Breast epithelium (tissue), 4 donors: ENCODE results near the gene TAB3. TPM values are rescaled to one million over a fixed set of nuclear protein-coding genes. Genes with fewer than 3 reads are reported as not detected.

ENCODE experiments used
- DNase-seq, 2 donors: peaks; one replicate each; pipeline ENCODE4 v3.0.0-alpha.2; 2019; ENCODE audit warnings: low spot score in 2 of 2
- H3K27ac ChIP-seq, 2 donors: fragments of 200-600 bp; sonication (generic) in 1 of 2; one replicate each; pipeline ENCODE4 v1.5.1; 2016 to 2019; ENCODE audit warnings: mild to moderate bottlenecking in 1 of 2
- H3K27me3 ChIP-seq, 2 donors: fragments of 200-600 bp; sonication (generic) in 1 of 2; one replicate each; pipeline versions ENCODE4 v1.5.1 to v1.6.0; 2017 to 2019; ENCODE audit warnings: control low read depth in 1 of 2, mild to moderate bottlenecking in 1 of 2
- H3K36me3 ChIP-seq: fragments of 200-600 bp; one replicate; pipeline ENCODE4 v1.5.1; 2019
- H3K4me1 ChIP-seq, 2 donors: fragments of 200-600 bp; sonication (generic); one replicate each; pipeline ENCODE4 v1.5.1; 2016 to 2019; ENCODE audit warnings: control low read depth in 1 of 2
- H3K4me3 ChIP-seq, 3 donors: fragments of 200-600 bp; sonication (generic); 1 replicate in 2 of 3; 2 replicates in 1 of 3; pipeline ENCODE4 v1.5.1; 2016 to 2019; ENCODE audit warnings: mild to moderate bottlenecking in 3 of 3, moderate library complexity in 2 of 3
- H3K9me3 ChIP-seq, 2 donors: fragments of 200-600 bp; sonication (generic) in 1 of 2; one replicate each; pipeline ENCODE4 v1.5.1; 2016 to 2019; ENCODE audit warnings: control low read depth in 1 of 2
- CTCF ChIP-seq, 3 donors: fragments of 450-650 bp; IDR thresholded peaks; one replicate each; pipeline ENCODE4 v1.5.1; 2016 to 2017; ENCODE audit warnings: antibody characterized with exemption in 3 of 3, mild to moderate bottlenecking in 3 of 3, moderate library complexity in 3 of 3
- POLR2A ChIP-seq: fragments of 450-650 bp; IDR thresholded peaks from one replicate; pipeline ENCODE4 v1.6.1; 2016; ENCODE audit warnings: antibody characterized with exemption, mild to moderate bottlenecking, moderate library complexity
- POLR2AphosphoS5 ChIP-seq, 3 donors: sonication (generic); formaldehyde crosslinking; IDR thresholded peaks; one replicate each; pipeline ENCODE4 v1.6.1; 2017; ENCODE audit warnings: antibody characterized with exemption in 3 of 3
- intact Hi-C: fragments of 100-400 bp; cut with DNase I; formaldehyde crosslinking; loops from one replicate; pipeline ENCODE4 v1.15.1; 2023; ENCODE audit warnings: low total_unique reads
- total RNA-seq, 3 donors: library from RNA; depleted of rRNA; stranded (reverse); fragments of >200 nt; gene quantifications; one replicate each; pipeline ENCODE4 v1.1.0, GENCODE V29; 2016

The TAB3 gene
- total RNA-seq, 3 donors from 2014 or later, result 20.6 to 40.5 (median 27.2) TPM

- Histone ChIP-seq H3K36me3 (no peaks in the 10 kb centered on the region), H3K9me3 (no peaks in the 10 kb centered on the region), H3K27me3 (no peaks in the 10 kb centered on the region), H3K4me1 (no peaks in the 10 kb centered on the region), H3K27ac (no peak overlapping the region), H3K4me3 (no peak overlapping the region)
- intact Hi-C loops, result no loop called here
- TF ChIP-seq POLR2A (no peak), CTCF (IDR thresholded peaks at IDR 0.05) (no peak)
- no peak for DNase-seq
These were observed 58.6 kb downstream of the TAB3 start for GRCh38 chrX:30830326-30830943.

- no peak for TF ChIP-seq CTCF (IDR thresholded peaks at IDR 0.05)
- intact Hi-C loops, result no loop called here
These were observed 64.8 kb downstream of the TAB3 start for GRCh38 chrX:30824275-30824674.

GRCh38 chrX:30822764-30823163 lies 66.3 kb downstream of the TAB3 start:
- H3K27ac ChIP-seq, result no peak overlapping the region
- no peak overlapping the region for H3K4me3 ChIP-seq
- DNase-seq, result no peak
- no peaks in the 10 kb centered on the region for H3K4me1 ChIP-seq
- H3K27me3 ChIP-seq, result peaks cover 0 to 15% of the 10 kb centered on the region in 2 donors
- H3K36me3 ChIP-seq, result no peaks in the 10 kb centered on the region
- no peaks in the 10 kb centered on the region for H3K9me3 ChIP-seq
- intact Hi-C loops, result loop anchor here (1.0 kb wide), 1 partner anchor 10 kb away; no protein-coding TSS in a partner anchor
- no peak for TF ChIP-seq POLR2AphosphoS5 (IDR thresholded peaks at IDR 0.05)
- TF ChIP-seq CTCF (IDR thresholded peaks at IDR 0.05), result no peak
- no peak for TF ChIP-seq POLR2A

More at GRCh38 chrX:30824275-30824674, 64.8 kb downstream of the TAB3 start:
- Histone ChIP-seq H3K4me3 (no peak overlapping the region), H3K4me1 (no peaks in the 10 kb centered on the region), H3K27ac (no peak overlapping the region), H3K36me3 (no peaks in the 10 kb centered on the region), H3K27me3 (peaks cover 0 to 15% of the 10 kb centered on the region in 2 donors), H3K9me3 (no peaks in the 10 kb centered on the region)
- no peak for DNase-seq

- Histone ChIP-seq H3K9me3 (no peaks in the 10 kb centered on the region), H3K27ac (no peak overlapping the region), H3K36me3 (no peaks in the 10 kb centered on the region), H3K4me3 (no peak overlapping the region), H3K27me3 (peaks cover 0 to 15% of the 10 kb centered on the region in 2 donors), H3K4me1 (no peaks in the 10 kb centered on the region)
- no peak for TF ChIP-seq CTCF (IDR thresholded peaks at IDR 0.05)
- TF ChIP-seq POLR2A, result no peak
- intact Hi-C loops, result no loop called here
- DNase-seq, result no peak
These were observed 66.9 kb downstream of the TAB3 start for GRCh38 chrX:30822068-30822681.

- no peak for DNase-seq
- intact Hi-C loops, result no loop called here
- H3K4me1 ChIP-seq, result no peaks in the 10 kb centered on the region
These were observed 67.9 kb downstream of the TAB3 start for GRCh38 chrX:30821116-30821515.

More at GRCh38 chrX:30821116-30821515, 67.9 kb downstream of the TAB3 start:
- Histone ChIP-seq H3K4me3 (no peak overlapping the region), H3K9me3 (no peaks in the 10 kb centered on the region), H3K36me3 (no peaks in the 10 kb centered on the region), H3K27me3 (peaks cover 0 to 15% of the 10 kb centered on the region in 2 donors), H3K27ac (no peak overlapping the region)
- no peak for TF ChIP-seq POLR2AphosphoS5 (IDR thresholded peaks at IDR 0.05)
- TF ChIP-seq CTCF (IDR thresholded peaks at IDR 0.05), result no peak
- no peak for TF ChIP-seq POLR2A
